Raji (cell line): ENCODE data around the gene APBB3.
A peak's percentile ranks its signal among the peaks of the same experiment; 100 is the strongest.

Source experiments
- POLR2A ChIP-seq: IDR thresholded peaks from 2 replicates; pipeline ENCODE4 v1.6.1; 2011; ENCODE audit warnings: low read depth, low read length, control low read depth; ENCODE audit not compliant: insufficient read depth

The APBB3 gene

GRCh38 chr5:140565024-140565779 lies 804 bp upstream of the APBB3 start:
- TF ChIP-seq POLR2A = no peak

DNA sequence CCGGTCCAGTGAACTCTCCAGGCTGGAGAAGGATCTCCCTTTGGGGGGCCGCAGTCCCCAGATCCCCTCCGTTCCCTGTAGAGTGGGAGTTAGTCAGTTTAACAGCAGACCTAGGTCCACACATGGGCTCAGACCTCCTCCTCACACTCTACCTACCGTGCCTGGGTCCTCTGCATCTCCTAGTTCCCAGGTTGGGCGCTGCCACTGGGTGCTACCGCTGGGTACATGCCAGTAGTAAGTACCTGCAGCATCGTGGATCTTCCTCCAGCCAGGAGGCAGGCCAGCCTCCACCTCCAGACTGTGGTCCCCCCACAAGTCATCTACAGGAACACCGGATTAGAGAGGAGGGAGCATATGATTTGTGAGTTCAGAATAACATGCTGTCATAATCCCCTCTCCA lies 802 bp downstream of the APBB3 start:
- TF ChIP-seq POLR2A = no peak

- TF ChIP-seq POLR2A = no peak
Observed at GRCh38 chr5:140561753-140562523, 2.5 kb downstream of the APBB3 start.

- TF ChIP-seq POLR2A = no peak
Observed at GRCh38 chr5:140560227-140560626, 4.2 kb downstream of the APBB3 start.

DNA sequence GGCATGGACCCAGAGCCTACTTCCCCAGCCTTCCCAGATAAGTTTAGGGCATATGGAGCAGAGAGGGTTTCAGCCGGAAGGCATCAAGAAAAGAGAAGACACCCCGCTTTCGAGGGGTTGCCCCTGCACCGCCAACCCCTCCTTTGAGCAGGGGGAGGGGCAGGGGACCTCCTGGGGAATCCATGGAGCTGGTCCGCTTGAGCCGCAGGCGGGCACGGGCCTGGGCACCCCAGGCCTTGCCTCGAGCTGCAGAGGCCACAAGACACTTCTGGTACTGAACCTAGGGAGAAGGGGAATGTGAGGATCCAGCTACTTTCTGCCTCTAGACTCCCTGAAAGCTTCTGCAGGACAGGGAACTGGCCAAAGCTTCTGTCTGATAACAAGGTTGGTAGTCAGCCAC lies 5.9 kb downstream of the APBB3 start:
- no peak for TF ChIP-seq POLR2A

GRCh38 chr5:140557965-140558364 lies 6.4 kb downstream of the APBB3 start:
- TF ChIP-seq POLR2A = no peak

GRCh38 chr5:140557136-140557805 lies 7.1 kb downstream of the APBB3 start, which contains the start of gene SRA1:
TSS of gene SRA1 (minus strand) at chr5:140557473. CDS start at chr5:140557452, 21 bp downstream.
- TF ChIP-seq POLR2A = peak; percentile 96

GRCh38 chr5:140556438-140556837 lies 8.0 kb downstream of the APBB3 start:
- TF ChIP-seq POLR2A = no peak

- no peak; the same call in 1 of the 2 replicates for TF ChIP-seq POLR2A
Observed at GRCh38 chr5:140555747-140556312, 8.6 kb downstream of the APBB3 start.

GRCh38 chr5:140554454-140554853 lies 9.9 kb downstream of the APBB3 start:
- no peak for TF ChIP-seq POLR2A

DNA sequence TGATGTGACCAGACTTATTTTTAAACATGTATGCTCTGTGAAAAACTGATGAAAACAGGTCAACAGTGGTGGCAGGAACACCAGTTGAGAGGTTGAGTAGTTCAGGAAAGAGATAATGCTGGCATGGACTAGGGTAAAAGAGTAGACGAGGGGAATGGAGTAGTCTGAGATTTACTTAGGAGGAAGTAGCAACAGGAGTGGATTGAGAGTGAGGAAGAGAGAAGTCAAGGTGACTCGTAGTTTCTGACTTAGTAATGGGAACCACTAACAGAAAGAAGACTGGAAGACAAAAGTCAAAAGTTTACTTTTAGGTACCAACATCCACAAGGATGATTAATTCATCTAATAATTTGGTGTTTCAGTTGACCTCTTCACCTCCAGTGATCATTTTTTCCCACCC lies 10.7 kb downstream of the APBB3 start:
- no peak for TF ChIP-seq POLR2A

DNA sequence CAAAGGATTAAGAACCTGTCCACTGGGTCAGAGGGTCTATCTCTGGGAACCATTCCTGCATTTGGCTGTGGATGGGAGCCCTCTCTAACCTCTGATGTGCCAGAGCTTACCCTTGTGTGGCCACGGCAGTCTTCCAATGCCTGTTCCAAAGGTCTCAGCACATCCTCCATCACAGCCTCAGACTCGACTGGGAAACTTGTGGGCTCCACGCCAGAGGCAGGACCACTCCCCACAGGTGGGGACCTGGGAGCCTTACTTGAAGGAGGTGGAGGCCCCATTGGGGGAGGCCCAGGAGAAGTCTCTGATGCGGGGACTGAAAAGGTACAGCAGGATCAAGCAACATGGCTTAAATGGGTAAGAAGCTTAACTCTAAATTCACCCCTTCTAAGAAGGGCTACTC lies 12.5 kb downstream of the APBB3 start:
- no peak for TF ChIP-seq POLR2A

- TF ChIP-seq POLR2A = no peak
Observed at GRCh38 chr5:140550147-140551079, 14.0 kb downstream of the APBB3 start.
